ACC112 (cell line): ENCODE results near the gene USP51.
"Not testable (repeated sequence)": the region's sequence is repeated elsewhere in the genome, so short reads cannot be mapped to it uniquely, and the experiment has no call there.

Experiments
- H2AFZ ChIP-seq: fragments of 200-600 bp; sonication (generic); one replicate; pipeline ENCODE4 v1.6.0; 2017; ENCODE audit warnings: antibody characterized with exemption, low read length; ENCODE audit not compliant: unreplicated experiment
- H3K27ac ChIP-seq: fragments of 200-600 bp; sonication (generic); 2 replicates; pipeline ENCODE4 v1.5.1; 2014; ENCODE audit warnings: low read depth, mild to moderate bottlenecking, antibody characterized with exemption, low read length, moderate library complexity
- H3K27me3 ChIP-seq: fragments of 200-600 bp; sonication (generic); 2 replicates; pipeline ENCODE4 v1.6.1; 2014; ENCODE audit warnings: mild to moderate bottlenecking, antibody characterized with exemption, low read length, moderate library complexity, mixed read lengths; ENCODE audit not compliant: insufficient read depth
- H3K36me3 ChIP-seq: fragments of 200-600 bp; sonication (generic); 2 replicates; pipeline ENCODE4 v1.6.1; 2016; ENCODE audit warnings: mild to moderate bottlenecking, antibody characterized with exemption, low read length, moderate library complexity, mixed read lengths; ENCODE audit not compliant: insufficient read depth
- H3K4me1 ChIP-seq: fragments of 200-600 bp; sonication (generic); one replicate; pipeline ENCODE4 v1.6.1; 2016; ENCODE audit warnings: low read length, mixed read lengths; ENCODE audit not compliant: insufficient read depth, unreplicated experiment, control insufficient read depth
- H3K4me3 ChIP-seq: fragments of 200-600 bp; sonication (generic); 2 replicates; pipeline ENCODE4 v1.5.1; 2014; ENCODE audit warnings: mild to moderate bottlenecking, low read depth, low read length
- H3K79me2 ChIP-seq: fragments of 200-600 bp; sonication (generic); one replicate; pipeline ENCODE4 v1.6.0; 2016; ENCODE audit warnings: low read length; ENCODE audit not compliant: control insufficient read depth, unreplicated experiment, insufficient read depth

USP51 gene

GRCh38 chrX:55490974-55491373 is 1.3 kb upstream of the USP51 start:
- Histone ChIP-seq H3K27me3 (no peaks in the 10 kb centered on the region), H3K36me3 (no peaks in the 10 kb centered on the region), H3K79me2 (no peaks in the 10 kb centered on the region), H3K27ac (no peak overlapping the region), H3K4me3 (no peak overlapping the region), H2AFZ (no peak overlapping the region), H3K4me1 (peaks cover 2% of the 10 kb centered on the region)

GRCh38 chrX:55490121-55490520 is 473 bp upstream of the USP51 start:
- H2AFZ ChIP-seq, result no peak overlapping the region
- H3K4me1 ChIP-seq, result peaks cover 2% of the 10 kb centered on the region
- peak overlapping the region; percentile 53; the same call in 1 of the 2 replicates for H3K27ac ChIP-seq
- no peaks in the 10 kb centered on the region for H3K79me2 ChIP-seq
- H3K36me3 ChIP-seq, result no peaks in the 10 kb centered on the region
- no peaks in the 10 kb centered on the region for H3K27me3 ChIP-seq
- H3K4me3 ChIP-seq, result peak overlapping the region; percentile 79

- Histone ChIP-seq H3K27me3 (no peaks in the 10 kb centered on the region), H3K4me1 (peaks cover 2% of the 10 kb centered on the region), H3K27ac (peak overlapping the region; percentile 53), H3K79me2 (no peaks in the 10 kb centered on the region), H3K4me3 (peak overlapping the region; percentile 79), H3K36me3 (no peaks in the 10 kb centered on the region), H2AFZ (peak overlapping the region; percentile 77)
Observed at GRCh38 chrX:55488593-55489313, 895 bp downstream of the USP51 start.

GRCh38 chrX:55488006-55488592 is 1.5 kb downstream of the USP51 start:
- Histone ChIP-seq H3K36me3 (no peaks in the 10 kb centered on the region), H3K27ac (no peak overlapping the region), H3K4me1 (peaks cover 2% of the 10 kb centered on the region), H3K4me3 (peak overlapping the region; percentile 79), H3K27me3 (no peaks in the 10 kb centered on the region), H3K79me2 (no peaks in the 10 kb centered on the region), H2AFZ (peak overlapping the region; percentile 50)

- Histone ChIP-seq H3K79me2 (no peaks in the 10 kb centered on the region), H2AFZ (no peak overlapping the region), H3K27me3 (no peaks in the 10 kb centered on the region), H3K27ac (no peak overlapping the region), H3K4me1 (peaks cover 2% of the 10 kb centered on the region), H3K36me3 (no peaks in the 10 kb centered on the region), H3K4me3 (no peak overlapping the region)
Observed at GRCh38 chrX:55487143-55487542, 2.5 kb downstream of the USP51 start.

- H3K27me3 ChIP-seq, result no peaks in the 10 kb centered on the region
- no peaks in the 10 kb centered on the region for H3K79me2 ChIP-seq
- H2AFZ ChIP-seq, result no peak overlapping the region
- H3K4me1 ChIP-seq, result peaks cover 2% of the 10 kb centered on the region
- no peak overlapping the region for H3K4me3 ChIP-seq
- no peak overlapping the region for H3K27ac ChIP-seq
- no peaks in the 10 kb centered on the region for H3K36me3 ChIP-seq
Observed at GRCh38 chrX:55486736-55487135, 2.9 kb downstream of the USP51 start.

- Histone ChIP-seq H3K36me3 (no peaks in the 10 kb centered on the region), H3K4me1 (peaks cover 2% of the 10 kb centered on the region), H3K27ac (no peak overlapping the region), H2AFZ (no peak overlapping the region), H3K27me3 (no peaks in the 10 kb centered on the region), H3K79me2 (no peaks in the 10 kb centered on the region), H3K4me3 (no peak overlapping the region)
Observed at GRCh38 chrX:55484948-55485347, 4.7 kb downstream of the USP51 start.

- Histone ChIP-seq H3K36me3 (no peaks in the 10 kb centered on the region), H3K27me3 (no peaks in the 10 kb centered on the region), H3K27ac (no peak overlapping the region), H3K4me1 (no peaks in the 10 kb centered on the region), H3K79me2 (no peaks in the 10 kb centered on the region), H2AFZ (no peak overlapping the region), H3K4me3 (no peak overlapping the region)
Observed at GRCh38 chrX:55480390-55481062, 9.1 kb downstream of the USP51 start.

GRCh38 chrX:55479956-55480355 is 9.7 kb downstream of the USP51 start:
- not testable (repeated sequence) for H3K27ac ChIP-seq, H2AFZ ChIP-seq, H3K36me3 ChIP-seq, H3K4me3 ChIP-seq, H3K27me3 ChIP-seq, H3K4me1 ChIP-seq, H3K79me2 ChIP-seq

GRCh38 chrX:55465791-55466190 is 23.9 kb downstream of the USP51 start:
- not testable (repeated sequence) for H3K36me3 ChIP-seq, H3K4me1 ChIP-seq, H3K27ac ChIP-seq, H2AFZ ChIP-seq, H3K27me3 ChIP-seq, H3K4me3 ChIP-seq, H3K79me2 ChIP-seq

- H3K79me2 ChIP-seq, H3K27me3 ChIP-seq, H3K4me3 ChIP-seq, H3K4me1 ChIP-seq, H3K27ac ChIP-seq, H2AFZ ChIP-seq, H3K36me3 ChIP-seq: not testable (repeated sequence)
Observed at GRCh38 chrX:55465108-55465507, 24.5 kb downstream of the USP51 start.
